ENCODE data around the gene PEX26. TPM values are rescaled to one million over a fixed set of nuclear protein-coding genes. Genes with fewer than 3 reads are reported as not detected.
"Not testable (repeated sequence)": the region's sequence is repeated elsewhere in the genome, so short reads cannot be mapped to it uniquely, and the experiment has no call there.

Gene PEX26
- total RNA-seq, 4 donors from 2014 or later = 28.2 to 36.1 (median 31.2) TPM

DNA sequence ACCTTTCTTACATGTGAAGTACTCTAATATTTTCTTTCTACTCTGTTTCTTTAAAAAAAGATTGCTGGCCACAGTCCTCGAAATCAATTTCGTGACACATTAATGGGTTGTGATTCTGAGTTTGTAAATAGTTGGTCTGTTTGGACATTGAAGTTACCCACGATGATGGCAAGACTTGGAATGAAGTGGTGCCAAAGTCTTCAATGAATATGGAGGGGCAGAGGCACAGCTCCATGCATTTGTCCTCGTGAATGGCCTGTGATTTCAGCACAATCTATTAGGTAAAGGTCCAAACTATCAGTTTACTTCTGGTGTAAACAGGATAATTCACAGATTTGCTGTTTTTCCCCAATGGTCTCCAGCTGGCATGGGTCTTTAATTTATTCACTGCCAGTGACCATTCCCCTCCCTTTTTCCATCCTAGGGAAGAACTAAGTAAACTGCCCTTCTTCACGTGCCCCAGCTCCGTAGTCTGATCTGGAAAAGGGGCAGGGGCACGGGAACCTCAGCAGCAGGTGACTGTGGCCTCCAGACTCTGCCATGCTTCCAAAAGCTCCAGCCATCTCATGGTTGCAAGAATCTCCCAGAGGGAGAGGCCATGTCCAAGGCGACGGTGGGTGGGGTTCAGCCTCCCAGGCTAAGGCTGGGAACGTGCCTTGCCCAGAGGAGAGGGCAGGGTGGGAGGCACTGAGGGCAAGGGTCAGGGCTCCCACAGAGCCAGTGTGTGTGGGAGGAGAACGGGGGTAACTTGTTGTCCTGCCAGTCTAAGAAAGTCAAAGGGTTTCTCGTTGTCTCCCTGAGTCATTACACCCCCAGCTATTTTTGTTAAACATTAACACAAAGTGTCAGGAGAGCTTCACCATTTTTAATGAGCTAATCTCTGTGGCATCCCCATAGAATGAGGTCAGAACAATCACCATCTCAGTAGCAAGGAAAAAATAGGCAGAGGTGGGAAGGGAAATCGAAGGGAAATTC, 16.9 kb upstream of the PEX26 start:
- H3K9me3 ChIP-seq = no peaks in the 10 kb centered on the region
- H3K36me3 ChIP-seq = no peaks in the 10 kb centered on the region
- H3K27me3 ChIP-seq = no peaks in the 10 kb centered on the region
- no peak for DNase-seq
- TF ChIP-seq, protein P1, sequence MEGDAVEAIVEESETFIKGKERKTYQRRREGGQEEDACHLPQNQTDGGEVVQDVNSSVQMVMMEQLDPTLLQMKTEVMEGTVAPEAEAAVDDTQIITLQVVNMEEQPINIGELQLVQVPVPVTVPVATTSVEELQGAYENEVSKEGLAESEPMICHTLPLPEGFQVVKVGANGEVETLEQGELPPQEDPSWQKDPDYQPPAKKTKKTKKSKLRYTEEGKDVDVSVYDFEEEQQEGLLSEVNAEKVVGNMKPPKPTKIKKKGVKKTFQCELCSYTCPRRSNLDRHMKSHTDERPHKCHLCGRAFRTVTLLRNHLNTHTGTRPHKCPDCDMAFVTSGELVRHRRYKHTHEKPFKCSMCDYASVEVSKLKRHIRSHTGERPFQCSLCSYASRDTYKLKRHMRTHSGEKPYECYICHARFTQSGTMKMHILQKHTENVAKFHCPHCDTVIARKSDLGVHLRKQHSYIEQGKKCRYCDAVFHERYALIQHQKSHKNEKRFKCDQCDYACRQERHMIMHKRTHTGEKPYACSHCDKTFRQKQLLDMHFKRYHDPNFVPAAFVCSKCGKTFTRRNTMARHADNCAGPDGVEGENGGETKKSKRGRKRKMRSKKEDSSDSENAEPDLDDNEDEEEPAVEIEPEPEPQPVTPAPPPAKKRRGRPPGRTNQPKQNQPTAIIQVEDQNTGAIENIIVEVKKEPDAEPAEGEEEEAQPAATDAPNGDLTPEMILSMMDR (IDR thresholded peaks at IDR 0.05) = no peak
- TF ChIP-seq POLR2A (IDR thresholded peaks at IDR 0.05) = no peak
- intact Hi-C loops (cut with DNase I; ENCODE audit: low total_unique reads) = no loop called here
- H3K4me3 ChIP-seq = no peak overlapping the region
- peak overlapping the region; percentile 78 to 99 for H3K27ac ChIP-seq
- H3K4me1 ChIP-seq = peaks cover 9 to 13% of the 10 kb centered on the region in 2 donors

- no peaks in the 10 kb centered on the region for H3K27me3 ChIP-seq
- no peaks in the 10 kb centered on the region for H3K36me3 ChIP-seq
- no peak for TF ChIP-seq POLR2A (IDR thresholded peaks at IDR 0.05)
- TF ChIP-seq, protein P1 (IDR thresholded peaks at IDR 0.05) = no peak
- peaks cover 5 to 11% of the 10 kb centered on the region in 2 donors for H3K4me1 ChIP-seq
- no peaks in the 10 kb centered on the region for H3K9me3 ChIP-seq
- H3K27ac ChIP-seq = peak overlapping the region; percentile 78 to 99
- H3K4me3 ChIP-seq = no peak overlapping the region
- DNase-seq = no peak
- intact Hi-C loops (cut with DNase I; ENCODE audit: low total_unique reads) = no loop called here
These were observed 15.4 kb upstream of the PEX26 start for GRCh38 chr22:18062421-18062820.

- intact Hi-C loops (cut with DNase I; ENCODE audit: low total_unique reads) = no loop called here
- no peak for DNase-seq
- H3K27ac ChIP-seq = peak overlapping the region; percentile 78 to 99
- no peak overlapping the region for H3K4me3 ChIP-seq
- no peaks in the 10 kb centered on the region for H3K9me3 ChIP-seq
- peaks cover 4 to 10% of the 10 kb centered on the region in 2 donors for H3K4me1 ChIP-seq
- TF ChIP-seq, protein P1 (IDR thresholded peaks at IDR 0.05) = no peak
- no peak for TF ChIP-seq POLR2A (IDR thresholded peaks at IDR 0.05)
- H3K36me3 ChIP-seq = no peaks in the 10 kb centered on the region
- no peaks in the 10 kb centered on the region for H3K27me3 ChIP-seq
These were observed 14.5 kb upstream of the PEX26 start for GRCh38 chr22:18063306-18063705.

DNA sequence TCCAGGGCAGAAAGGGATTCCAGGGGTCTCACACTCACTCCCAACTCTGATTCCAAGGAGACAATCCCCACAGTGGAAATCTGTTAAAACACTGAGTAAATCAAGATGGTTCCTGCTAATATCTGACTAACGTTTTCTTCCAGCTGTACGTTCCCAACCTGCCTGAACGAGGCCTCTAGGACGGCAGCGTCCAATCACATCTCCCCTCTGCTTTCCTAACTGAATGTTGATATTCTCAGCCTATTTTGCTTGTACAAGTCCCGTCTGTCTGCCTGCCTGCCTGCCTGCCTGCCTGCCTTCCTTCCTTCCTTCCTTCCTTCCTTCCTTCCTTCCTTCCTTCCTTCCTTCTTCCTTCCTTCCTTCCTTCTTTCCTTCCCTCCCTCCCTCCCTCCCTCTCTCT, 14.1 kb upstream of the PEX26 start:
- intact Hi-C loops (cut with DNase I; ENCODE audit: low total_unique reads); H3K9me3 ChIP-seq; DNase-seq; H3K27me3 ChIP-seq; H3K4me1 ChIP-seq; H3K36me3 ChIP-seq; H3K4me3 ChIP-seq: not testable (repeated sequence)
- H3K27ac ChIP-seq = peak overlapping the region; percentile 78 to 99

DNA sequence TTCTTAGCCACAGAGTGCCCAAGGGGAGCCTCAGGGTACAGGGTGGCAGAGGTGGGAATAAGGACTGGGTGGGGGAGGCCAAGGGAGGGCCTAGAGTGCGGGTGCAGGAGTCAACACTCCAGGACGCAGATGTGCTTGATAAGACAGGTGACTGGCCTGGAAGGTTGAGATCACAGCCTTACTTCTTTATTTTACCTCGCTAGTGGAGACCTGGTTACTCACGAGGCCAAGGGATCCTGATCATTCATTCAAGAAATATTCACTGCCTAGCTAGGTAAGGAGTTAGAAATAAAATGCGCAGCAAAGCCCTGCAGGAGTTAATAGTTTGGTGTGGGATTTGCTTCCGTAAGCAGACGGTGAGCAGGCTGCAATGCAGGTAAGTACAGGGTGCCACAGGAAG, 13.2 kb upstream of the PEX26 start:
- Histone ChIP-seq H3K36me3 (no peaks in the 10 kb centered on the region), H3K27ac (peak overlapping the region; percentile 78 to 99), H3K27me3 (no peaks in the 10 kb centered on the region), H3K4me1 (peaks cover 4 to 6% of the 10 kb centered on the region in 2 donors), H3K4me3 (no peak overlapping the region), H3K9me3 (no peaks in the 10 kb centered on the region)
- TF ChIP-seq, protein P1 (IDR thresholded peaks at IDR 0.05) = no peak
- TF ChIP-seq POLR2A (IDR thresholded peaks at IDR 0.05) = no peak
- intact Hi-C loops (cut with DNase I; ENCODE audit: low total_unique reads) = no loop called here
- DNase-seq = no peak
